Measurements from ENCODE around the gene TNKS1BP1.
"Not testable (repeated sequence)": the region's sequence is repeated elsewhere in the genome, so short reads cannot be mapped to it uniquely, and the experiment has no call there.

The TNKS1BP1 gene, protein sequence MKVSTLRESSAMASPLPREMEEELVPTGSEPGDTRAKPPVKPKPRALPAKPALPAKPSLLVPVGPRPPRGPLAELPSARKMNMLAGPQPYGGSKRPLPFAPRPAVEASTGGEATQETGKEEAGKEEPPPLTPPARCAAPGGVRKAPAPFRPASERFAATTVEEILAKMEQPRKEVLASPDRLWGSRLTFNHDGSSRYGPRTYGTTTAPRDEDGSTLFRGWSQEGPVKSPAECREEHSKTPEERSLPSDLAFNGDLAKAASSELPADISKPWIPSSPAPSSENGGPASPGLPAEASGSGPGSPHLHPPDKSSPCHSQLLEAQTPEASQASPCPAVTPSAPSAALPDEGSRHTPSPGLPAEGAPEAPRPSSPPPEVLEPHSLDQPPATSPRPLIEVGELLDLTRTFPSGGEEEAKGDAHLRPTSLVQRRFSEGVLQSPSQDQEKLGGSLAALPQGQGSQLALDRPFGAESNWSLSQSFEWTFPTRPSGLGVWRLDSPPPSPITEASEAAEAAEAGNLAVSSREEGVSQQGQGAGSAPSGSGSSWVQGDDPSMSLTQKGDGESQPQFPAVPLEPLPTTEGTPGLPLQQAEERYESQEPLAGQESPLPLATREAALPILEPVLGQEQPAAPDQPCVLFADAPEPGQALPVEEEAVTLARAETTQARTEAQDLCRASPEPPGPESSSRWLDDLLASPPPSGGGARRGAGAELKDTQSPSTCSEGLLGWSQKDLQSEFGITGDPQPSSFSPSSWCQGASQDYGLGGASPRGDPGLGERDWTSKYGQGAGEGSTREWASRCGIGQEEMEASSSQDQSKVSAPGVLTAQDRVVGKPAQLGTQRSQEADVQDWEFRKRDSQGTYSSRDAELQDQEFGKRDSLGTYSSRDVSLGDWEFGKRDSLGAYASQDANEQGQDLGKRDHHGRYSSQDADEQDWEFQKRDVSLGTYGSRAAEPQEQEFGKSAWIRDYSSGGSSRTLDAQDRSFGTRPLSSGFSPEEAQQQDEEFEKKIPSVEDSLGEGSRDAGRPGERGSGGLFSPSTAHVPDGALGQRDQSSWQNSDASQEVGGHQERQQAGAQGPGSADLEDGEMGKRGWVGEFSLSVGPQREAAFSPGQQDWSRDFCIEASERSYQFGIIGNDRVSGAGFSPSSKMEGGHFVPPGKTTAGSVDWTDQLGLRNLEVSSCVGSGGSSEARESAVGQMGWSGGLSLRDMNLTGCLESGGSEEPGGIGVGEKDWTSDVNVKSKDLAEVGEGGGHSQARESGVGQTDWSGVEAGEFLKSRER (N-terminal part only)

DNA sequence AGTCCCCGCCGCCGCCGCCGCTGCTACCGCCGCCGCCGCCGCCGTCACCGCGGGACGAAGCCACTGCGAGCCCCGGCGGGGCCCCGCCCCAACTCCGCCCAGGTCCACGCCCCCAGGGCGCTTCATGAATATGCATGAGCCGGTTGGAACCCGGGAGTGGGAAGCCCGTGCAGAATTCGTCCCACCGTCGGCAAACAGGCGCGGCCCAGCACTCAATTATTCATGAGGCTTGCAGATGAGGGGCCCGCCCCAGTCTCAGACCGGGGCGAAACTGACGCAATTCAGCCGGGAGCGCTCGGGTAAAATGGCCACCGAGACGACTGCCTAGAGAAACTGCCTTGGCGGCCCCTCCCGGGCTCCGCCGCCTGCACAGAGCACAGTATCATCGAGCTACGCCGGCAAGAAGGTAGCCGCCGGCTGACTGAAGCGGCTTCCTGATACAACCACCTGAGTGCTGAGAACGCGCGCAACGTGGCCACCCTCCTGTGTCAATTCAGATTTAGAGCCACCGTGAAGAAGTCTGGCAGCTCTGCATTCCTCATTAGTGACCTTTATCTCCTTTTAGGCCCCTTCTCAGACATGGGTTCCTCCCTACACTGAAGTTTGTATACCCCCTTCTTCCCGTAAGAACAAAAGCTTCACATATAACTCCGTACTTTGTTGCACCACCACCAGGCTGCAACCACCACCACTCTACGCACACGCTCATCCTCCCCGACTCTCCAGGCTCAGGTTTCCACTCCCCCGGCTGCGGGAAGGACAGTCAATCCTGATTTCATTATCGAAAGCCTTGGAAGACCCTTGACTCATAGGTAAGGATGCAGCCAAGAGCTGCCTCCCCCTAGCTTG is at the start of gene TNKS1BP1:
TNKS1BP1 (minus strand) TSS at position 67 of the 849 bp plus-strand sequence. CDS start 3,067 bp downstream, outside the sequence.
- DNase-seq: peak; percentile 84

DNA sequence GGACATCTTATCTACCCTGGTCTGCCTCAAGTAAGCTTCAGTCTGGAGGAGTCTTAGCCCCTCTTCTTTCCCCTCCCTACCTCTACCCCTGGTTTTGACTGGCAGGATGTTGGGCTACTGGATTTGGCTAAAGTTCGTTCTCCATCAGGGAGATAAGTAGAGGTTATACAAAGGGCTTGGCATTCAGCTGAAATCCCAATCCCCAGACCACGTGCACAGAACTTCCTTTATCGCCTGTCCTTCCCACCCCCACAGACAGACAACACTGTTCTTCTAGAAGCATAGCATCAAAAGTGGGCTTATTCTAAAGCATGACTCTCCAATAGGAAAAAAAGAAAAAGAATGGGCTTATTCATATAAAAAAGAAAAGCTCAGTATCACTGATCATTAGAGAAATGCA is 48.4 kb upstream of the TNKS1BP1 start:
- no peak for DNase-seq

DNA sequence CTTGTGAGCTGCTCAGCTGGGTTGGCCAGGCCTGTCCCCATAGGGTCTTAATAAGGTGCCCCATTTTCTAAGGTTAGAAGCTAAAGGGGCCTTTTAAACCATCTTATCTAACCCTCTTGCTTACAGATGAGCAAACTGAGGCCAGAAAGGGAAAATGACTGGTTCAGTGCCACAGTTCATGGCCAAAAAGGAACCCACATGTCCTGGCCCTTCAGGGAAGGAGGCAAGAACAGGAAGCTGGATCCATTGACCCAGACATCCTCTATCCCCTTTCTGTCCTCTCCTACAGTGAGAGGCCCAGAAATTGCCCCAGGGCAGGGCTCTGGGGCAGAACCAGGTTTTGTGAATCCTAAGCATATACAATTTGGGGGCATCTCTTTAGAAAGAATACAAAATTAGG is 46.2 kb upstream of the TNKS1BP1 start:
- no peak for DNase-seq

DNA sequence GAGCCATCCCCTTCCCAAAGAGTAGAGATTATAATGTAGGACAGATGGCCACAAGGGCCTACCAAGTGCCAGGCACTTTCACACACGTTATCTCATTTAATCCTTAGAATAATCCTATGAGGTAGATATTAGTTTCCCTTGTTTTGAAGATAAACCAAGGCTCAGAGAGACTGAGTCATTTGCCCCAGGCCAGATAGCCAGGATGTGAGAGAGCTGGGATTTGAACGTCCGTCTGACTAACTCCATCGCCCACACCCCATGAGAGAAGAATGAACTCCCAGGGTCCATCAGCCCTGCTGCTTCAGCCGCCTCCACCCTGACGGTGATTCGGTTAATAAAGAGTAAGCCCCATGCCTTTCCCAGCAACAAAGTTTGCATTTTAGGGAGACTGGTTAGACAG is 45.5 kb upstream of the TNKS1BP1 start:
- no peak for DNase-seq

DNA sequence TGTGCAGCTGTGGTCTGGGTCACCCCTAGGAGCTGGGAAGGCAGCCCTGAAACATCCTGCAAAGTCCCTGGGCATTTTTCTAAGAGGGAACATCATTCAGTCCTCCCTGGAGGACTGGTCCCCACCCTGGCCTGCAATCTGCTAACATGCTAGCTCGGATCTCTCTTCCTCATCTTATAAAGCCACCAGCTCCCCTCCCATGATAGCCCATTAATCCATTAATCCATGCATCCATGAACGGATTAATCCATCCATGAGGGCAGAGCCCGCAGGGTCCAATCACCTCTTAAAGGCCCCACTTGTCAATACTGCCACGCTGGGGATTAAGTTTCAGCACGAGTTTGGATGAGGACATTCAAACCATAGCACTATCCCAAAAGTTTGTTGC is 44.1 kb upstream of the TNKS1BP1 start:
- no peak for DNase-seq

DNA sequence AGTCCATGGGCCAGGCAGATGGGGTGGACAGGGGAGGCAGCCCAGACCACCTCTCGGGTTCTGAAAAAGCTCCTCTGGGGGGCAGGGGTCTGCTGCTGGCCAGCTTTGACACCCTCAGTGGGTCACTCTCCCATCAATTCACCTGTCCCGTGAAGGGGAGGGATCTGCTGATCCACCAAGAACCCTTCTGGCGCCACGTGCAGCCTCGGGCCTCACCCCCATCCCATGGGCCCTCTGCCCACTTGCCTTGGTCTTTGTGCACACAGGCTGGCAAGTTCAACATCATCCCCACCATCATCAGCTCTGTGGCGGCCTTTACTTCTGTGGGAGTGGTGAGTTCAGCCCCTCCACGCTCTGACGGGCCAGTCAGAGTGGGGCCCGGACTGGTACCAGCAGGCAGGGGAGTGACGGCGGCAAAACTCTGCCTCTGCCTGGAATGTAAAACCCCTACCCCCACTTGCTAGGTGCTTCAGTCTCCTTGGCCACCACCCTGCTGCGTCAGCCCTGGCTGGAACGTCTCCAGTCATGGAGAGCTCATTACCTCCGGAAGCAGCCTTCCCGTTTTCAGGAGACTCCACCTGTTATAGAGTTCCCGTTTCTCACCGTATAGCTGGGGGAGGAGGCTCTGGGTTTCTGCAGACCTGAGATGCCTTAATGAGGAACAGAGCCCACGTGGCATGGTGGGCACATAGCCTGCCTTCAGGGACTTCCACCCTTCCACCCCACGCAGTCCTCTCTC is 43.5 kb upstream of the TNKS1BP1 start:
- no peak for DNase-seq

DNA sequence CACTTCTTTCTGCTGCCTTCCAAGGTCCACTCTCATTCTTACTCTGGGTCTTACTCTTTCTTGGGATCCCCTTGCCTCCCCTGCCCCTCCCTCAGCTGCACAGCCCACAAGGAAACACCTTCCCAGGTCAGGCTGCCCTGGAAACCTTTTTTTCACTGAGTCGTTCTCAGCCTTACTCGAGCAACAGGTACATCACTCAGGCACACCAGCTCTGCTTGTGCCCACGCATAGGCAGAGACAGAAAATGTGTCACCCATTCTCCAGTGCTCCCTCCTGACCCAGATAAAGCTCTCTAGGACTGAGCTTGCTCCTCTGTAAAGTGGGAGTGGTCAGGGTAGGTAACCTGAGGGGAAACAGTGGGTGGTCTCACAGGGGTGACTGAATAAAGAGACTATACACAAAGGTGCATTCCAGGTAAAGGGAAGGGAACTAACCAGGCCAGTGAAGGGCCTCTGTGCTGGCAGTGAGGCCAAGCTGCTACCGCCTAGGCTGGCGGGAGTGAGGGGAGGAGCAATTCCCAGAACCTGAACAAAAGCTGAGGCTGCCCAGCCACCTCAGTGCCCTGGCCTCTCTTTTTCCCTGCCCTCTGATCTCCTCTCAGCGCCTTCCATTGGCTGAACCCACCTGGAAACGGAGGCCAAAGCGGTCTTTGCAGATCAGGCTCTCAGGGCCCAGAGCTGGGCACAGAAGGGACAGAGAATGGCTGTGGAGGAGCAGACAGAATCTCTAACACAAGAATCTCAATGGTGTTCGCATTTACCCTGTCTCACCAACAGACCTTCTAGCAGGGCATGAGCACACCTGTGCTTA is 40.3 kb upstream of the TNKS1BP1 start:
- no peak for DNase-seq

DNA sequence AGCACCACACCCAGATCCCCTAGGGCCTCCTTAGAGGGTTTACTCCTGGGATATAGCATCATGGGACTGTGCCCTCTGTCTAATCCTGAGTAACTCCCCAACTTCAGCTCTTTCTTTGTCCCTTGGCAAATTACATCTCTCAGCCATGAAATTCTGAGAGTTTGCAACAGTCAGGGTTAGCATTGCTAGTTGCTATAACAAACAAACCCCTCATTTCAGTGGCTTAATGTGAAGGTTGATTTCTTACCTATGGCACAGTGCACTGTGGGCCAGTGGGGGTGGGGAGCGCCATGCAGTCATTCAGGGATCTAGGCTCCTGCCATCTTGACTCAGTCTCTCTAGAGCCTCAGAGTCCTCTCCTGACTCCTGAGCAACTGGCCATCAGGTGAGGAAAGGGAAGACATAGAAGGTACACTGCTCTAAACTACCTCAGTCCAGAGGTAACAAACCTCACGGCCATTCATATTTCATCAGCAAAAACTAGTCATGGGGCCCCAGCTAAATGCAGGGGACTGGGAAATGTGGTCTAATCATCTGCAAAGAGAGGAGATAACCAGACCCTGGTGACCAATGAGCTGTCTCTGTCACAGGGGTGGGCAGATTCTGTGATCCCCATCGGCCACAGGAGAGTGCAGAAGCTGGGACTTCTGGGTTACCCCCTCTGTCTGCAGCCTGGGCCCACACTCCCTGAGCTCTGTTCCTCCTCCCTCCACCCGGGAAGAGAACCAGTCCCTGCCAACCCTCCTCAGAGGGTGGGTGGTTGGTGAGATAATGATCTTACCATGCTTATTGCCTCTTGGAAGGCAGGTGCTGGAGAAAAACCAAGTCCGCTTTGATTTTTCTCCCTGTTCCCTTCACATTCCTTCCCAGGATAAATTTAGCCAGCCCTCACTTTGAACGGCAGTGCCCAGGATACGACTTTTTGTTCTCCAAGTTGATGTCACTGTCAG is 38.7 kb upstream of the TNKS1BP1 start:
- no peak for DNase-seq

DNA sequence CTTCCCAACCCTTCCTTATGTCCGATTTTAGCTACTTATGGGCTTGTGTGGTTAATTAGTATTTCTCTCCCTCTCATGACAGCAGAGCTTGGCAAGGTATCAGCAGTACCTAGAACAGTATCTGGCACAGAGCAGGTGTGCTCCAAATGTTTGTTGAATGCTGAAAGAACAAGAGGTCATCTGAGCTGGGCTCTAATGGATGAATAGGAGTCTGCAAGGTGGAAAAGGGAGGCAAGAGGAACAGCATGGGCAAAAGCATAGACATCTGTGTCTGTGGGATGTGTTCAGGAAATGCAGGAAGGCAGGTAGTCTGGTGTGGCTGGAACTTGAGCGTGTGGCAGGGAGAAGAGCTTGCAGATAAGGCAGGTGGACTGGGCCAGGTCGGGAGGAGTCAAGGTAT is 37.2 kb upstream of the TNKS1BP1 start:
- no peak for DNase-seq

DNA sequence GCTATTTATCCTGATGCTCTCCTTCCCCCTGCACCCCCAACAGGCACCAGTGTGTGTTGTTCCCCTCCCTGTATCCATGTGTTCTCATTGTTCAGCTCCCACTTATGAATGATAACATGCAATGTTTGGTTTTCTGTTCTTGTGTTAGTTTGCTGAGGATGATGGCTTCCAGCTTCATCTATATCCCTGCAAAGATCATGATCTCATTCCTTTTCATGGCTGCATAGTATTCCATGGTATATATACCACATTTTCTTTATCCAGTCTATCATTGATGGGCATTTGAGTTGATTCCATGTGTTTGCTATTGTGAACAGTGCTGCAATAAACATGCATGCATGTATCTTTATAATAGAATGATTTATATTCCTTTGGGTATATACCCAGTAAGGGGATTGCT is 36.7 kb upstream of the TNKS1BP1 start:
- not testable (repeated sequence) for DNase-seq

DNA sequence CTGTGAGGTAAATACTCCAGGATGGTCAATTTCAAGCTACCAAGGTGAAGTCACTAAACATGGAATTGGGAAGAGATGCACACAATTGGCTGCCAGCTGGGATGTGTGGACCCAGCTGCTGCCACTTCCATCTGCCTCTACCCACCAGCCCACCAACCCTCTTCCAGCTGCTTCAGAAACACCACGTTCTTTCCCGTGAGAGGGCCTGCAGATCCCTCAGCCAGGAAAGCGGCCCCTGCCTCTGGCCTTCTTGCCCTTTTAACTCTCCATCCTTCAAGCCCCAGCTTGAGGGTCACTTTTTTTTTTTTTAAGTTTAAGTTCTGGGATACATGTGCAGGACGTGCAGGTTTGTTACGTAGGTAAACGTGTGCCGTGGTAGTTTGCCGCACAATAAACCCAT is 36.2 kb upstream of the TNKS1BP1 start:
- no peak for DNase-seq

DNA sequence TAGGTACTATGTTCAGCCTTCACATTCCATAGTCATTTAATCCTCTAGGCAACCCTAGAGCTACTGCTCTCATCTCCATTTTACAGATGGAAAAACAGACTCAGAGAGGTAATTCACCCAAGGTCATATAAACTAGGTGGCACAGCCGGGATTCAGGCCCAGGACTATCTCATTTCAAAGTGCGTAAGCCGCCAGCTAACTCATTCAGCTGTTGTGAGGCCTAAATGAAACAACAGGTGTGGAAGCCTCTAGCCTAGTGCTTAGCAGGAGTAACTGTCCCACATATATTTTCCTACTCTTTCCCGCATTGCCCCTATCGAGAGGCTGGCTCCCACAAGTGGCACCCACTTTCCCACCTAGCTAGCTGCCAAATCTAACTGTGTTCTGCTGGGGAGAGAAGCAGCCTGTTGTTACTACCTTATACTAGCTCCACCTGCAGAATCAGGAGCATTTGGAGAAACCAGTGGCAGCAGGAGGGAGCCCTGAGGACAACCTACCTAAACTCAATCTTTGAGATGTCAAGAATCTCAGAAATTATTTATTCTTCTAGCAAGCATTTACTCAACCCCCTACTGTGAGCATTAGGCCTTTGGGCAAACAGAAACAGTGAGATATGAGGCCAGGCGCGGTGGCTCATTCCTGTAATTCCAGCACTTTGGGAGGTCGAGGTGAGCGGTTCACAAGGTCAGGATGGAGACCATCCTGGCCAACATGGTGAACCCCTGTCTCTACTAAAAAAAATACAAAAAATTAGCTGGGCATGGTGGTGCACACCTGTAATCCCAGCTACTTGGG is 35.3 kb upstream of the TNKS1BP1 start:
- no peak for DNase-seq

DNA sequence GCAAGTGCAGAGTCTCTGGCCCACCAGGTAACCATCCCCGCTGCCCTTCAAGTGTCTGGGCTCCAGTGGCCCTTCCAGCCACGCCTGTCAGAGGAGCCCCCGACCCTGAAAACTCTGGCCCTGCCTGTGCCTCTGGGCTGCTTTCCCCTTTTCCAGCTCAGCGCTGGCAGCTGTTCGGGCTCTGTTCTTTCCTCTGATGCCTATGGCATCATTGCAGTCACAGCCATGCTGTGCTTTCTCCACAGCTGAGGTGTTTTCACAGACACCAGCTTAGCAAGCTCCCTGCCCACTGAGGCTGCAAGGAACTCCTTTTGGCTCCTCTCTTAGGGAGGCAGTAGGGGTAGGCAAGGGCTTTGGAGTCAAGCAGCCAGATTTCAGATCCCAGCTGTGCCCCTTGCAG is 34.6 kb upstream of the TNKS1BP1 start:
- no peak for DNase-seq

DNA sequence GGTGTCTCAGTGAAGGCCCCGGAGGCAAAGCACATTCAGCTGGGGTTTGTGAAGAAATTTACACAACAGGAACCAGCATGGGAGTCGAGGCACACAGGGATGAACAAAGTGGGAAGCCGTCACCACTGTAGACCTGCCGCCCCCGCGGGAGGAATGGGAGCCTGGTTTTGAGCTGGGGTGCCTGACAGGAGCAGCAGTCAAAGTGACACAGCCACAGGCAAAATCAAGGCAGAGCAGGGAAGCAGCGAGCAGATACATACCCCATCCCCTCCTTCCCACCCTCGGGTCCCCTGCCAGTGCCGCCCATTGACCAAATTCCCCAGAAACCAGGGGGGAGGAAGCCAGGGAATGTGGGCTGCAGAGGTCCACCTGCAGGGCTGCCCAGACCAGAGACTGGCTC is 34.2 kb upstream of the TNKS1BP1 start:
- no peak for DNase-seq

DNA sequence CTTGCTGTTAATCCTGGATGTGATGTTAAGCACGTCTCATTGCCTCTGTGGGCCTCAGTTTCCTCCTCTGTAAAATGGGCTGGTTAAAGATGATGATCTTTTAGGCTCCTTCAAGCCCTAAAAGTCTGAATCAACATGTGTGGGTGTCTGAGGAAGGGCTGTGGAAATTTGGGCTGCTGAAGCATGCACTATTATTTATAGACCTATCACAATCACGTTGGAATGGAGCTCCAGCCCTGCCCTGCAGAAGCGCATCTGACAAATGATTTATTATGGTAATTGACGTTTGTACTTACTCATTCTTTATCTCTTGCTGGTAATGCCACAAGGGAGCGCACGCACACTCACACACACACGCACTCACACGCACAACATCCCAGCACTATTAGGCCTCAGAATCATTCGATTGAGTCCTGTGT is 33.8 kb upstream of the TNKS1BP1 start:
- no peak for DNase-seq

DNA sequence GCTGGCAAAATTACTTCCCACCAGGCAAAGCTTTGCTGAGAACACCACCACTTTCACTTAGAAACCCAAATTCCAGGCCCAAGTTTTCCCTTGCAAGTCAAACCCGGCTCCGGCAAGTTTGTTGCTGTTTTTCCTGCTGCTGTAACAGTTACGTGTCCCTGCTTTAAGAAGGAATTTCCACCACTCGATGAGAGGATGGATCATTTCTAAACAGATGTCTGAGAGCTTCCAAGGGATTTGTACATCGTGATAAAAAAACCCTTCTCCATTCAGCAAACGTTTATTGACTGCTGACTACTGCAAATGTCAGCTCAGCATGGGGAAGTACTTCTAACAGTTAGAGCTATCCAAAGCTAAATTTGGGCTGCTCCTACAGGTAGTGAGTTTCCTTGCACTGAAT is 33.1 kb upstream of the TNKS1BP1 start:
- no peak for DNase-seq

DNA sequence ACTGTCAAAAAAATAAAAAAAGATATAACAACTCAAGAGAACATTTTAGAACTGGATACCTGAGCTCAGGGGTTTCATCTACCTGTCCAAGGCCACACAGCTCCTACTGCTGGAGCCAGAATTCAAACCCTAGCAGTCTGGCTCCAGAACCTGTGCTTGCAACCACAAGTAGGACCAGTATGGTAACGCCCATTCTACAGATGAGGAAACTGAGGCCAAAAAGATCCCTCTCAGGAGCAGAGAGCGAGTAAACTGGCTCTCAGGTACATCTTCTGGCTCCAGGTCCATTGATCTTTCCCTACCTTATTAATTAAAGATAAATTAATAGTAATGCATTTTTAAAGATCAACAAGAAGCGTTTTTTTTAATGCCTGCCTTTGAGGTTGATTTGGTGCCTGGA is 32.6 kb upstream of the TNKS1BP1 start:
- no peak for DNase-seq

DNA sequence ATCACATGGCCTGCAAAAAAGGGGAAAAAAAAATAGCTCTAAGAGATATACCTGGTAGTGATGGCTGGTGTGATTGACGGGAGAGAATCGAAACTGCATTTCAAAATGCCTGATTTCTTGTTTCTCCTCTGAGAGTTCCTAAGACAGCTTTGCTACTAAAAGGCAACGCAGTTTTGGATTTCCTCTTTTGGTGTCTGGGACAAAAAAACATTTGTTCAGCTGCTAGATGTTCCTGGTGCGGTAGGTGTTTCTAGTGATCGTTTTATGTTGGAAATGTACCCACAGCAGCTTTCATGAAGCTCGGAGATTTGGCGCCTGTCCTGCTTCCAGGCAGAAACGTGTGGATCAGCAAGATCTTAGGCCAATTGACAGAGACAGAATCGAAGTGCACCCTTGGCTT is 31.5 kb upstream of the TNKS1BP1 start:
- DNase-seq: no peak

DNA sequence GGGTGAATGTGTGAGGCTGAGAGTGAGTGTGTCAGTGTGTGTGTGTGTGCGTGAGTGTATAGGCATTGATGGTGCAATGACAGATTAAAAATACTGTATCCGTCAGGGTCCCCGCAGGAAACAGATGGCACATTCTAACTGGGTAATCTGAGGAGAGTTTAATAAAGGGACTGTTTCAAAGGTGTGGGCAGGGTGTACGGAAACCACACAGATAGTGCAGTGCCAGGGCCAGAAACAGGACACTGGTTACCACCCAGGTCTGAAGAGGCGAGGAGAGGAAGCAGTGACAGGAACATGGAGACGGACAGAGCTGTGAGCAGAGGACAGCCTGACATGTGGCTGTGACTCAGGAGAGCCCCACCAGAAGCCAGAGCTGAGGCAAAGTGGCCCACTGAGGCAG is 29.9 kb upstream of the TNKS1BP1 start:
- DNase-seq: no peak
